HG03175 (cell line): ENCODE measurements around the gene ESPNL.
"Not testable (repeated sequence)": the region's sequence is repeated elsewhere in the genome, so short reads cannot be mapped to it uniquely, and the experiment has no call there.

Experiments
- ATAC-seq: cut with Tn5 transposase; IDR thresholded peaks from one replicate; pipeline ENCODE4 v1.9.1; 2021; ENCODE audit warnings: mild to moderate bottlenecking, moderate library complexity; ENCODE audit not compliant: unreplicated experiment

Gene ESPNL

DNA sequence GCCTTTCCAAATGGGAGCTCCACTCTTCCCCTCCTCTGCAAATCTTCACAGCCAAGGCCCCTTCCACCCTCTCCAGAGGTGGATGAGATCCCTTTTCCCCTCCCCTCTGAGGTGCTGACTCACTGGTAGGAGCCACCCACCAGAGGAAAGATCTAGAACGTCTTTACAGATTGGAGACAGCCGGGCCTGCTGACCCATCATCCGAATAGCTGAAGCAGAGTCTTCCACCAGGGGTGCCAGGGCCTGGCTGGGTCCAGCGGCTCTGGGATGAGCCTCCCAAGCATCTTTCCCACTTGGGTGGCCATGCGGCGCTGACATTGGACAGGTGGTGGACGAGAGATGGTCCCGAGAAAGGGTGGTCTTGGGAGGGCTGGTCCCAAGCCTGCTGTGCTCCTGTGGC, 67.6 kb downstream of the ESPNL start:
- ATAC-seq, result no peak

DNA sequence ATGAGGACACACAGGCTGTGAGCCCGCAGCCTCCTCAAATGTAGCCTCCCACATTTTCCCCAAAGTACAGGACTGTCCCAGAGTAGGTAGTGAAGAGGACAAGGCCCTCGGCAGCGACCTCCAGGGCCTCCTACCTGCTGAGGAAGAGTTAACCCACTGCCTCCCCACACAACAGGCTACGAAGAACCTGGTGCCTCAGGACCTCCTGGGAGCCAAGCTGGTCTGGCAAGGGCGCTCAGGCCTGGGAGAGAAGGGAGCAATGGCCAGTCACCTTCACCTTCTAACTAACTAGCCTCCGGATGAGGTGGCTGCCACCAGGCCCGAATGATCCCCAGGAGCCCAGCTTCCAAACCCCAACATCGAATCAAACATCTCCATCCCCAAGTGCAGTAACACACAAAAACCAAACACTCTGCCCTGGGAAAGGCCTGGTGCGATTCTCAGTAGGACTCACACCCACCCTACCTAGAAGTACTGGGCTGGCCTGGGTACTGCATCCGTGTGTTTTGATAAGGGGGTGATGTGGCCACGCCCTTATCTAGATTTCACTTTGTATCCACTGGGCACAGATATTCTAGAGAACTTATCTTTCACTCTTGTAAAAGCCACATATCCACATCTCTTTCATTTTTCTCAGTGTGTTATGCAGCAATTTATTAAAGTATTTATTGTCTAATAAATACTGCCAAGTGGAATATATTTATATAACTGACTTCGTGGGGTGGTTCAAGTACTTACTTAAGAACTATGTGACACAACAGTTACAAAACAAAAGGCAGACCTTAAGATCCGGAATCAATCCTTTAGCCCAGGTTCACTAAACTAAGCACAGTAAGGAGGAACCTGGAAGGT, 68.3 kb downstream of the ESPNL start:
- ATAC-seq, result no peak

- ATAC-seq, result no peak
Observed at GRCh38 chr2:238169048-238169707, 69.0 kb downstream of the ESPNL start.

- no peak for ATAC-seq
Observed at GRCh38 chr2:238169708-238170251, 69.6 kb downstream of the ESPNL start.

- ATAC-seq, result no peak
Observed at GRCh38 chr2:238170386-238171071, 70.4 kb downstream of the ESPNL start.

DNA sequence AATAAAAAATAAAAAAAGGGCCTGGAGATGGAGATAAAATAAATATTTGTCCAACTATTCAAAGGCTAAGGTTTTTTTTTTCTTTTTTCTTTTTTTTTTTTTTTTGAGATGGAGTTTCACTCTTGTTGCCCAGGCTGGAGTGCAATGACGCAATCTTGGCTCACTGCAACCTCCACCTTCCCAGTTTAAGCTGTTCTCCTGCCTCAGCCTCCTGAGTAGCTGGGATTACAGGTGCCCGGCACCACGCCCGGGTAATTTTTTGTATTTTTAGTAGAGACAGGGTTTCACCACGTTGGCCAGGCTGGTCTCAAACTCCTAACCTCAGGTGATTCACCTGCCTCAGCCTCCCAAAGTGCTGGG, 70.9 kb downstream of the ESPNL start:
- ATAC-seq, result not testable (repeated sequence)

DNA sequence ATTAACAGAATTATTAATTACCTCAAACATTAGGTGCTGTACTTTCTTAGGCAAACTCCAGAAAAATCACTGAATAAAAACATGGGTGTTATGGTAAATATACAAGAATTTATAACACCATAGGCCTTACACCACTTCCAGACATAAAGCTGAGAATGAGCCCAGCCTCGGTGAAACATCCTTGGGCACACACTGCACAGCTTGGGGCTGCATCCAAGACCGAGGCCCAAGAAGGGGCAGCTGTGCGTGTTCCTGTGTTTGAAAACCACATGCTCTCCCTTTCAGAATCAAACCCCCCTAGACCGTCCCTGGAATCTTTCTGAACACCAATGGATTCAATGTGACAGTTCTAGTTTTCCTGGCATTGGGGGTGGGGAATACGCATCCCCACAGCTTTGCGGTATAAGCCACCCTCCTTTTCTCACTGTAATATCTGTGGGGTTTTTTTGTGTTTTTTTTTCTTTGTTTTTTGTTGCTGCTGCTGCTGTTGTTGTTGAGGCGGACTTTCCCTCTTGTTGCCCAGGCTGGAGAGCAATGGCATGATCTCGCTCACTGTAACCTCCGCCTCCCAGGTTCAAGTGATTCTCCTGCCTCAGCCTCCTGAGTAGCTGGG, 71.5 kb downstream of the ESPNL start:
- ATAC-seq, result no peak

DNA sequence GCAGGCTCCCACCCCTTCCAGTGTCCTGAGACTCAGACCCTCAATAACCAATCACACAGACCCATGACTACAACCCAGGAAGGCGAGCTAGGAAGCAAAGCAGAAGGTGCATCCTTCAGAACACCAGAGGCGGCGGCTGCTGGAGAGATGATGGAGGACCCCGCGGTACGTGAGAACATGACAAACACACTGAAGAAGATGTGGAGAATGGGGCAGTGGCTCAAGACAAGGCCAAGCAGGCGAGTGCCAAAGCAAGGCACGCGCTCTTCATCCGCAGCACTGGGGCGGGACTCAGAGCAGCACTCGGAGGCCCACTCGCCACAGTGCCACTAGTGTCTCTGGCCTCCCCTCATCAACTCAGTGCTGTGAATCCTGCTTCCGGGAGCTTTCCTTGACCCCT, 72.3 kb downstream of the ESPNL start:
- ATAC-seq, result no peak

DNA sequence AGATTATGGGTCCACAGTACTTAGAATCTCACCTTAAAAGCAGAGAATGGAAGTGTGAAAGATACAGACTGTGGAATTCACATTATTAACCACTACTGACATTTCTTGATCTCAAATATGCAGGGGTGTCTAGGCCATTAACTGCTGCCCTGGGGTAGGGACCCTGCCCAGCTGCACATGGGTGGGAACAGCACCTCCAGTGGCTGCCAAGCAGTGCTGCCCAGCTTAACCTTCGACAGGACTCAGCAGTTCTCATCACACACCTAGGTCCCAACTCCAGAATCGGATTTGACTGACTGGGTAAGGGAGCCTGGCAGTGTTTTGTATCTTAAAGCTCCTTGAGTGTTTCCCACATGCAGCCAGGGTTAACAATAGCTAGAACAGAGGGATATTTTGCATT, 73.6 kb downstream of the ESPNL start:
- ATAC-seq, result no peak

DNA sequence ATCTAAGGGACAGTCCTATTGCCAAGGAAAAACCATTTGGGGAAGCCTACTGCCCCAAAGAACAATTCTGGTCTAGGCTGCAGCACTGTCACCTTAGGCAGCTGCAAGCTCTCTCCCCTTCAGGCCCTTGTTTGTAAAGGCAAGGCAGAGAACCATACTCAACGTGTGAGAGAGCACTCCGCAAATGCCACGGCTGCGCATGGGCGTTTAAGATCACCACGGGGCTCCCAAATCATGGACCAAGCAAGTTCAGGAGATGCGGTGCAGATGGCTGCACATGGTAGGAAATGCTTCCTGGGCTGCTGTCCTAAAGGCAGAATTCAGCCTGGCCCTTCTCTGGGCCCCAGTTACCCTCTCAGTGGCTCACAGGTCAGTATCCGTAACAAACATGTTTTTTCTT, 74.2 kb downstream of the ESPNL start:
- ATAC-seq, result no peak

GRCh38 chr2:238174701-238175100, 74.6 kb downstream of the ESPNL start:
- no peak for ATAC-seq

DNA sequence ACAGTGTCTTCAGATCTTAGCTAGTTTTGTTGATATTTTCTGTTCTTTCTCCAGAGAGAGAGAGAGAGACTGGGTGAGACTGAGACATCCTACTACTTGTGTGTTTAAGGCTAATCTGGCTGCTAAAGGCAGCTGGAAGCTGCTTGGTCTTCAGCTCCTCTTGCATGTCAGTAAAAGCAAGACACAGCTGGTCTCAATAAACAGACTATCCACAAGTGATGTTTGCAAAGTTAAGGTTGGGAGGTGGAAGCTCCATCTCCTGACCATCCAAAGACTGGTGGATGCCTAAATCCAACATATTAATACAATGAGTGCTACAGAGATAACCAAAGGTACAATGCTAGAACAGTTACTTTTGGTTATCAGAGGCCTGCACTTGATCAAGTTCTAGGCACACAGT, 76.5 kb downstream of the ESPNL start:
- ATAC-seq, result no peak

GRCh38 chr2:238180554-238180953, 80.4 kb downstream of the ESPNL start:
- ATAC-seq, result no peak

- no peak for ATAC-seq
Observed at GRCh38 chr2:238182362-238182761, 82.2 kb downstream of the ESPNL start.
